OCI-LY3 (cell line): ENCODE measurements around the gene ISLR2.

Experiments used
- EZH2phosphoT487 ChIP-seq: fragments of 200-600 bp; shearing (Covaris generic); IDR thresholded peaks from 2 replicates; pipeline ENCODE4 v1.6.1; 2018; ENCODE audit warnings: antibody characterized with exemption, mixed run types, low read depth
- TF ChIP-seq, protein P1 (sequence below): fragments of 200-600, 300-600 bp; sonication (generic); IDR thresholded peaks from 2 replicates; pipeline ENCODE4 v1.5.1; 2014; ENCODE audit warnings: antibody characterized with exemption, low read length, low read depth

DNA sequence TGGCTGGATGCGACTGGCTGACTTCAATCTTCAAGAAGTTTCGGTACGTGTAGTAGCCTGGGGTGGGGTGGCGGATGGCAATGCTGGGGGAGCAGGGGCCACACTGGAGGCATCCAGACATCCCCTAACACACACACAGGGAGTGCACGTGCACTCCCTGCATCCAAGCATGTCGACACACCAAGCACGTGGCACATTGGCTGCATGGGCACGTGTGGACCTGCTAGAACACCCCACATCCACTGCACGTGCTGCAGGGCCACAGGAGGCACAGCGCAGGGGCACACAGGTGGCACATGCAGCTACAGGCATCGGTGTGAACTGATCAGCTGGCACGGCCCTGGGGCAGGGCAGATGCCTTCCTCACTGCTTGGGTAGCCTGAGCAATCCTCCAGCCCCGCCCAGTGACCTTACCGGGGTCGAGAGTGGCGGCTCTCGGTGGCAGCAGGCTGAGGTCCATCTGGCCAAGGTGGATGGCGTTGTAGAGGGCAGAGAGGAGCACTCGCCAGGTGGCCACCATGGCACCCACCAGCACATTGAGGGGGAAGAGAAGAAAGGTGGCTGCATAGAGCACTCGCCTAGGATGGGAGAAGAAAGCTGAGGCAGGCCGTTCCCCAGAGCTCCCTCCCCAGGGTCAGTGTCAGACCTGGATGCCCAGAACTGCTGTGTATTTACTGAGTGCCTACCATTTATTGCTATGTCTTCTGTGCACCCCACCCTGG is 50.7 kb downstream of the ISLR2 start:
- TF ChIP-seq, protein P1, sequence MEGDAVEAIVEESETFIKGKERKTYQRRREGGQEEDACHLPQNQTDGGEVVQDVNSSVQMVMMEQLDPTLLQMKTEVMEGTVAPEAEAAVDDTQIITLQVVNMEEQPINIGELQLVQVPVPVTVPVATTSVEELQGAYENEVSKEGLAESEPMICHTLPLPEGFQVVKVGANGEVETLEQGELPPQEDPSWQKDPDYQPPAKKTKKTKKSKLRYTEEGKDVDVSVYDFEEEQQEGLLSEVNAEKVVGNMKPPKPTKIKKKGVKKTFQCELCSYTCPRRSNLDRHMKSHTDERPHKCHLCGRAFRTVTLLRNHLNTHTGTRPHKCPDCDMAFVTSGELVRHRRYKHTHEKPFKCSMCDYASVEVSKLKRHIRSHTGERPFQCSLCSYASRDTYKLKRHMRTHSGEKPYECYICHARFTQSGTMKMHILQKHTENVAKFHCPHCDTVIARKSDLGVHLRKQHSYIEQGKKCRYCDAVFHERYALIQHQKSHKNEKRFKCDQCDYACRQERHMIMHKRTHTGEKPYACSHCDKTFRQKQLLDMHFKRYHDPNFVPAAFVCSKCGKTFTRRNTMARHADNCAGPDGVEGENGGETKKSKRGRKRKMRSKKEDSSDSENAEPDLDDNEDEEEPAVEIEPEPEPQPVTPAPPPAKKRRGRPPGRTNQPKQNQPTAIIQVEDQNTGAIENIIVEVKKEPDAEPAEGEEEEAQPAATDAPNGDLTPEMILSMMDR: no peak
- no peak for TF ChIP-seq EZH2phosphoT487
